Gastroesophageal sphincter (tissue), 3 donors: Measurements from ENCODE around the gene PRKAR2B.

Experiments used
- EP300 ChIP-seq: sonication (generic); formaldehyde crosslinking; IDR thresholded peaks from one replicate; pipeline ENCODE4 v1.6.1; 2017; ENCODE audit warnings: antibody characterized with exemption, mild to moderate bottlenecking
- POLR2A ChIP-seq, 2 donors: fragments of 450-650 bp; IDR thresholded peaks; one replicate each; pipeline ENCODE4 v1.6.1; 2017; ENCODE audit warnings: antibody characterized with exemption in 2 of 2, mild to moderate bottlenecking in 2 of 2, moderate library complexity in 1 of 2
- POLR2AphosphoS5 ChIP-seq: sonication (generic); formaldehyde crosslinking; IDR thresholded peaks from one replicate; pipeline ENCODE4 v1.6.1; 2017; ENCODE audit warnings: antibody characterized with exemption
- TF ChIP-seq, protein P1 (sequence below), 4 experiments: fragments of 200-600 bp in 2 of 4; fragments of 450-650 bp in 2 of 4; sonication (generic) in 1 of 4; IDR thresholded peaks; one replicate each; pipeline ENCODE4 v1.5.1; 2017 to 2019; ENCODE audit warnings: antibody characterized with exemption in 4 of 4, mild to moderate bottlenecking in 2 of 4, moderate library complexity in 2 of 4

DNA sequence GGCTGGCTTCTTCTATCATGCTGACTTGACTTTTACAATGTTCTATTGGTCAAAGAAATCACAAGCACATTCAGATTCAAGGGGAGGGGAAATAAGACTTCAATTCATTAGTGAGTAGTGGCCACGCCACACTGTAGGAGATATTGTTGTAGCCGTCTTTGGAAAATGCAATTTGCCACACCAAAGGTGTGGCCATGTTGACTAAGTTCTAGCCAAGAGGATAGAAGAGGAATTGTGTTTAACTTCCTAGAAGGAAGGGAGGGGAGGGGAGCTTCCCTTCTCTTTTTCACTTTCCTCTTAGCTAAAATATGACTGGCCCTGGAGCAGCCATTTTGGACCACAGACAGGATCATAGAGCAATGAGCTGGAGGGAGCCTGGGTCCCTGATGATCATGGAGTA, 3.4 kb upstream of the PRKAR2B start:
- TF ChIP-seq POLR2A (IDR thresholded peaks at IDR 0.05) (no peak), POLR2AphosphoS5 (no peak), EP300 (no peak)
- TF ChIP-seq, protein P1, sequence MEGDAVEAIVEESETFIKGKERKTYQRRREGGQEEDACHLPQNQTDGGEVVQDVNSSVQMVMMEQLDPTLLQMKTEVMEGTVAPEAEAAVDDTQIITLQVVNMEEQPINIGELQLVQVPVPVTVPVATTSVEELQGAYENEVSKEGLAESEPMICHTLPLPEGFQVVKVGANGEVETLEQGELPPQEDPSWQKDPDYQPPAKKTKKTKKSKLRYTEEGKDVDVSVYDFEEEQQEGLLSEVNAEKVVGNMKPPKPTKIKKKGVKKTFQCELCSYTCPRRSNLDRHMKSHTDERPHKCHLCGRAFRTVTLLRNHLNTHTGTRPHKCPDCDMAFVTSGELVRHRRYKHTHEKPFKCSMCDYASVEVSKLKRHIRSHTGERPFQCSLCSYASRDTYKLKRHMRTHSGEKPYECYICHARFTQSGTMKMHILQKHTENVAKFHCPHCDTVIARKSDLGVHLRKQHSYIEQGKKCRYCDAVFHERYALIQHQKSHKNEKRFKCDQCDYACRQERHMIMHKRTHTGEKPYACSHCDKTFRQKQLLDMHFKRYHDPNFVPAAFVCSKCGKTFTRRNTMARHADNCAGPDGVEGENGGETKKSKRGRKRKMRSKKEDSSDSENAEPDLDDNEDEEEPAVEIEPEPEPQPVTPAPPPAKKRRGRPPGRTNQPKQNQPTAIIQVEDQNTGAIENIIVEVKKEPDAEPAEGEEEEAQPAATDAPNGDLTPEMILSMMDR (IDR thresholded peaks at IDR 0.05): no peak
